ENCODE data around the gene ACSS3. TPM values are rescaled to one million over a fixed set of nuclear protein-coding genes. Genes with fewer than 3 reads are reported as not detected.
"Not testable (repeated sequence)": the region's sequence is repeated elsewhere in the genome, so short reads cannot be mapped to it uniquely, and the experiment has no call there.

ACSS3 gene
- total RNA-seq, 2 donors from 2014 or later, result not detected

GRCh38 chr12:81187686-81188085, 109.8 kb downstream of the ACSS3 start:
- ATAC-seq, result no peak
- no peaks in the 10 kb centered on the region for H3K36me3 Mint-ChIP-seq
- peaks cover 11 to 13% of the 10 kb centered on the region in 2 donors for H3K9me3 Mint-ChIP-seq

GRCh38 chr12:81196595-81196994, 118.7 kb downstream of the ACSS3 start:
- Mint-ChIP-seq H3K27ac (no peak overlapping the region), H3K9me3 (peaks cover 14 to 17% of the 10 kb centered on the region in 2 donors), H3K36me3 (no peaks in the 10 kb centered on the region)
- ATAC-seq (no peak), DNase-seq (ENCODE audit: low spot score in 2 of 2) (no peak)

More at GRCh38 chr12:81187686-81188085, 109.8 kb downstream of the ACSS3 start:
- no peak overlapping the region for H3K27ac Mint-ChIP-seq
- no peak for DNase-seq (ENCODE audit: low spot score in 2 of 2)

GRCh38 chr12:81200561-81200960, 122.7 kb downstream of the ACSS3 start:
- not testable (repeated sequence) for H3K27ac Mint-ChIP-seq; DNase-seq (ENCODE audit: low spot score in 2 of 2); H3K36me3 Mint-ChIP-seq; ATAC-seq
- peaks cover 14 to 15% of the 10 kb centered on the region in 2 donors for H3K9me3 Mint-ChIP-seq

- Mint-ChIP-seq H3K9me3 (peaks cover 8 to 10% of the 10 kb centered on the region in 2 donors), H3K36me3 (no peaks in the 10 kb centered on the region), H3K27ac (no peak overlapping the region)
- ATAC-seq, result no peak
- DNase-seq (ENCODE audit: low spot score in 2 of 2), result no peak
Measured at GRCh38 chr12:81203671-81204204, 125.9 kb downstream of the ACSS3 start.

GRCh38 chr12:81205416-81205815, 127.5 kb downstream of the ACSS3 start:
- ATAC-seq (no peak), DNase-seq (ENCODE audit: low spot score in 2 of 2) (no peak)
- H3K9me3 Mint-ChIP-seq, result peaks cover 4 to 10% of the 10 kb centered on the region in 2 donors
- H3K27ac Mint-ChIP-seq, result no peak overlapping the region
- no peaks in the 10 kb centered on the region for H3K36me3 Mint-ChIP-seq

GRCh38 chr12:81206429-81206828, 128.6 kb downstream of the ACSS3 start:
- no peak overlapping the region for H3K27ac Mint-ChIP-seq
- H3K9me3 Mint-ChIP-seq, result peaks cover 4 to 10% of the 10 kb centered on the region in 2 donors
- no peaks in the 10 kb centered on the region for H3K36me3 Mint-ChIP-seq
- no peak for DNase-seq (ENCODE audit: low spot score in 2 of 2)
- no peak for ATAC-seq

GRCh38 chr12:81207173-81207572, 129.3 kb downstream of the ACSS3 start:
- no peak for DNase-seq (ENCODE audit: low spot score in 2 of 2)
- Mint-ChIP-seq H3K36me3 (no peaks in the 10 kb centered on the region), H3K27ac (no peak overlapping the region), H3K9me3 (peaks cover 9 to 10% of the 10 kb centered on the region in 2 donors)
- ATAC-seq, result no peak

GRCh38 chr12:81207664-81208063, 129.8 kb downstream of the ACSS3 start:
- H3K9me3 Mint-ChIP-seq, result peaks cover 9 to 10% of the 10 kb centered on the region in 2 donors
- no peak for DNase-seq (ENCODE audit: low spot score in 2 of 2)
- no peaks in the 10 kb centered on the region for H3K36me3 Mint-ChIP-seq
- ATAC-seq, result no peak
- no peak overlapping the region for H3K27ac Mint-ChIP-seq

GRCh38 chr12:81208187-81208911, 130.5 kb downstream of the ACSS3 start:
- DNase-seq (ENCODE audit: low spot score in 2 of 2) (no peak), ATAC-seq (no peak)
- H3K36me3 Mint-ChIP-seq, result no peaks in the 10 kb centered on the region
- H3K9me3 Mint-ChIP-seq, result peaks cover 10 to 12% of the 10 kb centered on the region in 2 donors
- H3K27ac Mint-ChIP-seq, result no peak overlapping the region

GRCh38 chr12:81209012-81209411, 131.1 kb downstream of the ACSS3 start:
- H3K9me3 Mint-ChIP-seq, result peaks cover 12 to 14% of the 10 kb centered on the region in 2 donors
- no peak overlapping the region for H3K27ac Mint-ChIP-seq
- DNase-seq (ENCODE audit: low spot score in 2 of 2), result no peak
- no peak for ATAC-seq
- no peaks in the 10 kb centered on the region for H3K36me3 Mint-ChIP-seq

- DNase-seq (ENCODE audit: low spot score in 2 of 2); ATAC-seq; H3K27ac Mint-ChIP-seq; H3K36me3 Mint-ChIP-seq: not testable (repeated sequence)
- peaks cover 12 to 15% of the 10 kb centered on the region in 2 donors for H3K9me3 Mint-ChIP-seq
Measured at GRCh38 chr12:81209772-81210225, 131.9 kb downstream of the ACSS3 start.

GRCh38 chr12:81211306-81211705, 133.4 kb downstream of the ACSS3 start:
- H3K9me3 Mint-ChIP-seq, result peaks cover 6 to 8% of the 10 kb centered on the region in 2 donors
- no peak overlapping the region for H3K27ac Mint-ChIP-seq
- ATAC-seq (no peak), DNase-seq (ENCODE audit: low spot score in 2 of 2) (no peak)
- no peaks in the 10 kb centered on the region for H3K36me3 Mint-ChIP-seq

- Mint-ChIP-seq H3K27ac (no peak overlapping the region), H3K9me3 (peaks cover 5 to 8% of the 10 kb centered on the region in 2 donors), H3K36me3 (no peaks in the 10 kb centered on the region)
- no peak for ATAC-seq
- DNase-seq (ENCODE audit: low spot score in 2 of 2), result no peak
Measured at GRCh38 chr12:81212996-81213696, 135.3 kb downstream of the ACSS3 start.

- H3K9me3 Mint-ChIP-seq, result peaks cover 7 to 9% of the 10 kb centered on the region in 2 donors
- no peak for ATAC-seq
- no peak for DNase-seq (ENCODE audit: low spot score in 2 of 2)
- no peak overlapping the region for H3K27ac Mint-ChIP-seq
- no peaks in the 10 kb centered on the region for H3K36me3 Mint-ChIP-seq
Measured at GRCh38 chr12:81216739-81217138, 138.9 kb downstream of the ACSS3 start.

- no peak for DNase-seq (ENCODE audit: low spot score in 2 of 2)
- Mint-ChIP-seq H3K27ac (no peak overlapping the region), H3K9me3 (peaks cover 4 to 9% of the 10 kb centered on the region in 2 donors), H3K36me3 (no peaks in the 10 kb centered on the region)
- ATAC-seq, result no peak
Measured at GRCh38 chr12:81221681-81222080, 143.8 kb downstream of the ACSS3 start.

- Mint-ChIP-seq H3K9me3 (peaks cover 10 to 12% of the 10 kb centered on the region in 2 donors), H3K36me3 (no peaks in the 10 kb centered on the region), H3K27ac (no peak overlapping the region)
- no peak for ATAC-seq
- no peak for DNase-seq (ENCODE audit: low spot score in 2 of 2)
Measured at GRCh38 chr12:81222846-81223592, 145.1 kb downstream of the ACSS3 start.

GRCh38 chr12:81224626-81225025, 146.7 kb downstream of the ACSS3 start:
- Mint-ChIP-seq H3K27ac (no peak overlapping the region), H3K9me3 (peaks cover 10 to 12% of the 10 kb centered on the region in 2 donors), H3K36me3 (no peaks in the 10 kb centered on the region)
- ATAC-seq, result no peak
- DNase-seq (ENCODE audit: low spot score in 2 of 2), result no peak
